ENCODE data around the gene LCORL.

- no peak for TF ChIP-seq CTCF (IDR thresholded peaks at IDR 0.05)
- no peak for TF ChIP-seq POLR2A (IDR thresholded peaks at IDR 0.05)
Measured at GRCh38 chr4:17930256-17930655, 91.3 kb downstream of the LCORL start.

Data from Peyer's patch (tissue), 4 donors.